Vagina (tissue), 2 donors: ENCODE results near the gene CADPS. TPM values are rescaled to one million over a fixed set of nuclear protein-coding genes. Genes with fewer than 3 reads are reported as not detected.

ENCODE experiments used
- DNase-seq, 2 donors: peaks; one replicate each; pipeline ENCODE4 v3.0.0-alpha.2; 2017; ENCODE audit errors: extremely low spot score in 2 of 2
- H3K27ac ChIP-seq: fragments of 200-600 bp; sonication (generic); one replicate; pipeline ENCODE4 v1.5.1; 2019
- H3K27me3 ChIP-seq: fragments of 200-600 bp; sonication (generic); one replicate; pipeline ENCODE4 v1.5.1; 2019
- H3K36me3 ChIP-seq, 2 donors: fragments of 200-600 bp; sonication (generic); one replicate each; pipeline ENCODE4 v1.5.1; 2017 to 2019
- H3K4me1 ChIP-seq: fragments of 200-600 bp; sonication (generic); one replicate; pipeline ENCODE4 v1.5.1; 2019
- H3K4me3 ChIP-seq, 2 donors: fragments of 200-600 bp; sonication (generic); 1 replicate in 1 of 2; 2 replicates in 1 of 2; pipeline ENCODE4 v1.5.1; 2016 to 2019
- H3K9me3 ChIP-seq: fragments of 200-600 bp; sonication (generic); one replicate; pipeline ENCODE4 v1.5.1; 2019
- POLR2A ChIP-seq, 2 donors: fragments of 450-650 bp; IDR thresholded peaks; one replicate each; pipeline ENCODE4 v1.6.1; 2017; ENCODE audit warnings: antibody characterized with exemption in 2 of 2, mild to moderate bottlenecking in 2 of 2, moderate library complexity in 2 of 2
- POLR2AphosphoS5 ChIP-seq, 2 donors: sonication (generic); formaldehyde crosslinking; IDR thresholded peaks; one replicate each; pipeline ENCODE4 v1.9.0; 2017; ENCODE audit warnings: antibody characterized with exemption in 2 of 2, mild to moderate bottlenecking in 2 of 2, low read depth in 1 of 2; ENCODE audit not compliant: insufficient read depth in 1 of 2
- intact Hi-C: fragments of 100-400 bp; cut with DNase I; formaldehyde crosslinking; loops from one replicate; pipeline ENCODE4 v1.15.1; 2023
- total RNA-seq: library from RNA; depleted of rRNA; stranded (reverse); fragments of >200 nt; gene quantifications from one replicate; pipeline ENCODE4 v1.2.3, GENCODE V29; 2016
- TF ChIP-seq, protein P1 (sequence below), 3 experiments: fragments of 450-650 bp in 2 of 3; fragments of 200-600 bp in 1 of 3; sonication (generic) in 1 of 3; IDR thresholded peaks; one replicate each; pipeline ENCODE4 v1.5.1; 2017 to 2019; ENCODE audit warnings: antibody characterized with exemption in 3 of 3, mild to moderate bottlenecking in 2 of 3, moderate library complexity in 2 of 3

Gene CADPS
- total RNA-seq, 1 donor from 2014 or later: 12.8 TPM

- no peak for DNase-seq
- TF ChIP-seq POLR2AphosphoS5 (IDR thresholded peaks at IDR 0.05; ENCODE audit: insufficient read depth in 1 of 2, low read depth in 1 of 2) (no peak), POLR2A (IDR thresholded peaks at IDR 0.05) (no peak)
- TF ChIP-seq, protein P1, sequence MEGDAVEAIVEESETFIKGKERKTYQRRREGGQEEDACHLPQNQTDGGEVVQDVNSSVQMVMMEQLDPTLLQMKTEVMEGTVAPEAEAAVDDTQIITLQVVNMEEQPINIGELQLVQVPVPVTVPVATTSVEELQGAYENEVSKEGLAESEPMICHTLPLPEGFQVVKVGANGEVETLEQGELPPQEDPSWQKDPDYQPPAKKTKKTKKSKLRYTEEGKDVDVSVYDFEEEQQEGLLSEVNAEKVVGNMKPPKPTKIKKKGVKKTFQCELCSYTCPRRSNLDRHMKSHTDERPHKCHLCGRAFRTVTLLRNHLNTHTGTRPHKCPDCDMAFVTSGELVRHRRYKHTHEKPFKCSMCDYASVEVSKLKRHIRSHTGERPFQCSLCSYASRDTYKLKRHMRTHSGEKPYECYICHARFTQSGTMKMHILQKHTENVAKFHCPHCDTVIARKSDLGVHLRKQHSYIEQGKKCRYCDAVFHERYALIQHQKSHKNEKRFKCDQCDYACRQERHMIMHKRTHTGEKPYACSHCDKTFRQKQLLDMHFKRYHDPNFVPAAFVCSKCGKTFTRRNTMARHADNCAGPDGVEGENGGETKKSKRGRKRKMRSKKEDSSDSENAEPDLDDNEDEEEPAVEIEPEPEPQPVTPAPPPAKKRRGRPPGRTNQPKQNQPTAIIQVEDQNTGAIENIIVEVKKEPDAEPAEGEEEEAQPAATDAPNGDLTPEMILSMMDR (IDR thresholded peaks at IDR 0.05): no peak
- H3K4me3 ChIP-seq: no peak overlapping the region
- intact Hi-C loops: no loop called here
- H3K27ac ChIP-seq: no peak overlapping the region
- no peaks in the 10 kb centered on the region for H3K36me3 ChIP-seq
- no peaks in the 10 kb centered on the region for H3K4me1 ChIP-seq
- H3K27me3 ChIP-seq: no peaks in the 10 kb centered on the region
- no peaks in the 10 kb centered on the region for H3K9me3 ChIP-seq
Measured at GRCh38 chr3:62700357-62700756, 174.9 kb downstream of the CADPS start.

GRCh38 chr3:62699728-62700127, 175.5 kb downstream of the CADPS start:
- H3K36me3 ChIP-seq: no peaks in the 10 kb centered on the region
- intact Hi-C loops: no loop called here
- no peak overlapping the region for H3K27ac ChIP-seq
- DNase-seq: no peak
- TF ChIP-seq POLR2A (IDR thresholded peaks at IDR 0.05): no peak
- TF ChIP-seq, protein P1 (IDR thresholded peaks at IDR 0.05): no peak
- TF ChIP-seq POLR2AphosphoS5 (IDR thresholded peaks at IDR 0.05; ENCODE audit: insufficient read depth in 1 of 2, low read depth in 1 of 2): no peak
- H3K4me1 ChIP-seq: no peaks in the 10 kb centered on the region
- H3K4me3 ChIP-seq: no peak overlapping the region
- H3K9me3 ChIP-seq: no peaks in the 10 kb centered on the region
- no peaks in the 10 kb centered on the region for H3K27me3 ChIP-seq

DNA sequence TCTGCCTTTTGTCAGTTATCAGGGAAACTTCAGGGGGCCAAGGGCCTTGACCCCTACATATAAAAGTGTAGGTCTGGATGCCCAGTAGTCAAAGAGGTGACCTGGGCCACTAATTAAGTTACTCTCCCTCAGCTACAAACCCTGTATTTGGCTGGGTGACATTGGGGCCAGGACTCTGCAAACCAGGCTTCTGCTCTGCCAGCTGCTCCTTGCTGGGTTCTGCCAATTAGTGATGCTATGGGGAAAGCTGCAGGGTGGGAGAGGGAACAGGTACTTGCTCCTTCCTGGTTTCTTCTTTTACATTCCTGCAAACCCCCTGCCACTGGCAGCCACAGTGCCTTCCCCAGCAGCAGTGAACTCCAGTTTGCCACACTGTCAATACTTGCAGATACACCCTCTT, 179.2 kb downstream of the CADPS start:
- TF ChIP-seq, protein P1 (IDR thresholded peaks at IDR 0.05): no peak
- TF ChIP-seq POLR2A (IDR thresholded peaks at IDR 0.05): no peak
- no peak for TF ChIP-seq POLR2AphosphoS5 (IDR thresholded peaks at IDR 0.05; ENCODE audit: insufficient read depth in 1 of 2, low read depth in 1 of 2)

DNA sequence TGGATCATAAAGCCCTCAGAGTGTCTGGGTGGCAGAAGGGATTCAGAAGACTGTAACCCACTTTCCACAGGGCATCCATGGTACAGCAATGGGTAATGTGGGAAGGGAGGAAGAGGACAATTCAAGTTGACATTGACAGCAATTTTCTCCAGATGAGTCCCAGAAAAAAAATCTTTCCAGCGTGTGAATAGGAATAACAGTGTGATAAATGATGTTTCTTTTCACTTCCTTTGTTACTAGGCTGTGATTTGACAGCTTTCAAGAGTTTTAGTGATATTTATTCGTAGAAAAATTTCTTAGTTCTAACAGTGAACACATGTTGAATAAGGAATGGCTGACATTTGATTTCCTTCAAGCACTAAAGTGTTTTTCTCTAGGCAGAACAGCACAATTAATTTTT, 186.4 kb downstream of the CADPS start:
- DNase-seq: no peak
- Histone ChIP-seq H3K4me1 (no peaks in the 10 kb centered on the region), H3K9me3 (no peaks in the 10 kb centered on the region)

More for the DNA sequence above, 179.2 kb downstream of the CADPS start:
- H3K36me3 ChIP-seq: no peaks in the 10 kb centered on the region
- DNase-seq: no peak
- H3K4me1 ChIP-seq: no peaks in the 10 kb centered on the region
- no peaks in the 10 kb centered on the region for H3K9me3 ChIP-seq
- no peak overlapping the region for H3K4me3 ChIP-seq
- H3K27ac ChIP-seq: no peak overlapping the region
- intact Hi-C loops: no loop called here
- no peaks in the 10 kb centered on the region for H3K27me3 ChIP-seq

GRCh38 chr3:62688050-62688449, 187.2 kb downstream of the CADPS start:
- H3K27me3 ChIP-seq: no peaks in the 10 kb centered on the region
- H3K4me3 ChIP-seq: no peak overlapping the region
- H3K9me3 ChIP-seq: no peaks in the 10 kb centered on the region
- H3K4me1 ChIP-seq: no peaks in the 10 kb centered on the region
- intact Hi-C loops: no loop called here
- TF ChIP-seq, protein P1 (IDR thresholded peaks at IDR 0.05): no peak
- TF ChIP-seq POLR2A (IDR thresholded peaks at IDR 0.05) (no peak), POLR2AphosphoS5 (IDR thresholded peaks at IDR 0.05; ENCODE audit: insufficient read depth in 1 of 2, low read depth in 1 of 2) (no peak)
- DNase-seq: no peak
- H3K27ac ChIP-seq: no peak overlapping the region
- H3K36me3 ChIP-seq: no peaks in the 10 kb centered on the region

More for the DNA sequence above, 186.4 kb downstream of the CADPS start:
- TF ChIP-seq, protein P1 (IDR thresholded peaks at IDR 0.05): no peak
- H3K4me3 ChIP-seq: no peak overlapping the region
- intact Hi-C loops: no loop called here
- no peaks in the 10 kb centered on the region for H3K27me3 ChIP-seq
- no peak overlapping the region for H3K27ac ChIP-seq
- no peaks in the 10 kb centered on the region for H3K36me3 ChIP-seq
